HG02884 (cell line): ENCODE measurements around the gene FIBIN.
"Not testable (repeated sequence)": the region's sequence is repeated elsewhere in the genome, so short reads cannot be mapped to it uniquely, and the experiment has no call there.

ENCODE experiments used
- ATAC-seq: cut with Tn5 transposase; IDR thresholded peaks from one replicate; pipeline ENCODE4 v1.9.1; 2021; ENCODE audit warnings: mild to moderate bottlenecking, moderate library complexity; ENCODE audit not compliant: unreplicated experiment

The FIBIN gene

GRCh38 chr11:26993965-26994457, at the start of gene FIBIN:
TSS of gene FIBIN (plus strand) at chr11:26994112. CDS start at chr11:26994527, 415 bp downstream.
- no peak for ATAC-seq

GRCh38 chr11:26944866-26945664, 48.8 kb upstream of the FIBIN start:
- no peak for ATAC-seq

- no peak for ATAC-seq
Measured at GRCh38 chr11:26946257-26946716, 47.6 kb upstream of the FIBIN start.

GRCh38 chr11:26947379-26947844, 46.5 kb upstream of the FIBIN start:
- no peak for ATAC-seq

GRCh38 chr11:26947904-26948639, 45.8 kb upstream of the FIBIN start:
- ATAC-seq, result no peak

- no peak for ATAC-seq
Measured at GRCh38 chr11:26948881-26949280, 45.0 kb upstream of the FIBIN start.

- no peak for ATAC-seq
Measured at GRCh38 chr11:26949846-26950245, 44.1 kb upstream of the FIBIN start.

- no peak for ATAC-seq
Measured at GRCh38 chr11:26950260-26950719, 43.6 kb upstream of the FIBIN start.

GRCh38 chr11:26951809-26952515, 42.0 kb upstream of the FIBIN start:
- ATAC-seq, result no peak

- no peak for ATAC-seq
Measured at GRCh38 chr11:26953770-26954392, 40.0 kb upstream of the FIBIN start.

- no peak for ATAC-seq
Measured at GRCh38 chr11:26958005-26958701, 35.8 kb upstream of the FIBIN start.

GRCh38 chr11:26958702-26959049, 35.2 kb upstream of the FIBIN start:
- no peak for ATAC-seq

- no peak for ATAC-seq
Measured at GRCh38 chr11:26960281-26960680, 33.6 kb upstream of the FIBIN start.

- no peak for ATAC-seq
Measured at GRCh38 chr11:26963764-26964163, 30.1 kb upstream of the FIBIN start.

GRCh38 chr11:26964339-26964738, 29.6 kb upstream of the FIBIN start:
- ATAC-seq, result no peak

GRCh38 chr11:26964847-26965485, 28.9 kb upstream of the FIBIN start:
- ATAC-seq, result not testable (repeated sequence)

- ATAC-seq, result no peak
Measured at GRCh38 chr11:26971961-26972360, 22.0 kb upstream of the FIBIN start.

- ATAC-seq, result no peak
Measured at GRCh38 chr11:26974069-26974783, 19.7 kb upstream of the FIBIN start.

- no peak for ATAC-seq
Measured at GRCh38 chr11:26974996-26975395, 18.9 kb upstream of the FIBIN start.
